SK-N-SH (cell line): ENCODE measurements around the gene TRIP11. TPM values are rescaled to one million over a fixed set of nuclear protein-coding genes. Genes with fewer than 3 reads are reported as not detected.

Experiments
- CTCF ChIA-PET: fragments of 300-600, 350-600 bp; formaldehyde crosslinking; extraction: SDS; loops from one replicate; lab custom pipeline; 2021; lab: Yijun Ruan, JAX
- POLR2A ChIA-PET: fragments of 350-600 bp; sonication (Branson Sonifier 250); formaldehyde crosslinking; extraction: SDS; loops from one replicate; lab custom pipeline; 2020; ENCODE audit warnings: antibody characterized with exemption, inconsistent platforms; lab: Yijun Ruan, JAX
- DNase-seq: peaks from one replicate; pipeline ENCODE4 v3.0.0; 2012
- H2AFZ ChIP-seq: fragments of 200-600 bp; sonication (generic); 2 replicates; pipeline ENCODE4 v1.8.1; 2016; ENCODE audit warnings: antibody characterized with exemption, mild to moderate bottlenecking, low read depth
- H3F3A ChIP-seq: fragments of 200-600 bp; sonication (generic); replicated peaks from 2 replicates; pipeline ENCODE3; 2016; ENCODE audit warnings: antibody characterized with exemption, mild to moderate bottlenecking; ENCODE audit not compliant: insufficient read depth
- H3K27ac ChIP-seq, 2 experiments: fragments of 200-500 bp in 1 of 2; fragments of 200-600 bp in 1 of 2; sonication (Bioruptor generic) in 1 of 2; sonication (generic), shearing (Covaris generic) in 1 of 2; 2 replicates each; pipeline versions ENCODE4 v1.5.1 to v1.6.1; 2014 to 2016; ENCODE audit warnings: low read depth in 2 of 2, inconsistent platforms in 1 of 2, low read length in 1 of 2, mild to moderate bottlenecking in 1 of 2, mixed read lengths in 1 of 2
- H3K27me3 ChIP-seq: fragments of 200-600 bp; sonication (generic), shearing (Covaris generic); 2 replicates; pipeline ENCODE4 v1.6.1; 2016; ENCODE audit warnings: mixed run types; ENCODE audit not compliant: insufficient read depth
- H3K36me3 ChIP-seq, 2 experiments: fragments of 200-500 bp in 1 of 2; fragments of 200-600 bp in 1 of 2; sonication (Bioruptor generic) in 1 of 2; sonication (generic) in 1 of 2; replicated peaks in 1 of 2; 2 replicates each; pipeline versions ENCODE3 to v1.5.1; 2014 to 2016; ENCODE audit warnings: low read length in 1 of 2, mild to moderate bottlenecking in 1 of 2; ENCODE audit not compliant: insufficient read depth in 2 of 2, control insufficient read depth in 1 of 2
- H3K4me1 ChIP-seq, 2 experiments: fragments of 200-500 bp in 1 of 2; fragments of 200-600 bp in 1 of 2; sonication (Bioruptor generic) in 1 of 2; sonication (generic), shearing (Covaris generic) in 1 of 2; 2 replicates each; pipeline versions ENCODE4 v1.5.1 to v1.6.1; 2014 to 2016; ENCODE audit warnings: low read depth in 1 of 2, low read length in 1 of 2, mixed run types in 1 of 2; ENCODE audit not compliant: insufficient read depth in 2 of 2, control insufficient read depth in 1 of 2
- H3K4me2 ChIP-seq: fragments of 200-600 bp; sonication (generic), shearing (Covaris generic); 2 replicates; pipeline ENCODE4 v1.6.1; 2017; ENCODE audit warnings: mixed run types
- H3K4me3 ChIP-seq, 2 experiments: fragments of 200-500 bp in 1 of 2; fragments of 200-600 bp in 1 of 2; sonication (Bioruptor generic) in 1 of 2; sonication (generic), shearing (Covaris generic) in 1 of 2; 2 replicates each; pipeline versions ENCODE4 v1.5.1 to v1.8.1; 2014 to 2016; ENCODE audit warnings: low read depth in 2 of 2, inconsistent platforms in 1 of 2, low read length in 1 of 2, mild to moderate bottlenecking in 1 of 2, mixed read lengths in 1 of 2, moderate library complexity in 1 of 2
- H3K79me2 ChIP-seq: fragments of 200-600 bp; sonication (generic); 2 replicates; pipeline ENCODE4 v1.8.1; 2017; ENCODE audit warnings: mild to moderate bottlenecking; ENCODE audit not compliant: insufficient read depth
- H3K9ac ChIP-seq: fragments of 200-600 bp; sonication (generic); 2 replicates; pipeline ENCODE4 v1.6.1; 2017; ENCODE audit warnings: mixed run types
- H3K9me2 ChIP-seq: fragments of 200-600 bp; sonication (generic); 2 replicates; pipeline ENCODE4 v1.6.1; 2017; ENCODE audit warnings: mixed run types
- H3K9me3 ChIP-seq: fragments of 200-600 bp; sonication (generic); 2 replicates; pipeline ENCODE4 v1.6.1; 2017; ENCODE audit warnings: mixed run types, mild to moderate bottlenecking, moderate library complexity
- H4K20me1 ChIP-seq: fragments of 200-600 bp; sonication (generic); 2 replicates; pipeline ENCODE4 v1.6.1; 2017; ENCODE audit warnings: mild to moderate bottlenecking, mixed run types; ENCODE audit not compliant: insufficient read depth
- CHD2 ChIP-seq: fragments of 150-350 bp; IDR thresholded peaks from 2 replicates; pipeline ENCODE4 v1.6.1; 2018; ENCODE audit warnings: low read length; ENCODE audit not compliant: partially characterized antibody
- CTCF ChIP-seq: fragments of 200-600 bp; sonication (generic); IDR thresholded peaks from 2 replicates; pipeline ENCODE4 v1.6.1; 2017; ENCODE audit warnings: antibody characterized with exemption, mild to moderate bottlenecking, moderate library complexity
- EP300 ChIP-seq, 2 experiments: IDR thresholded peaks; 2 replicates each; pipeline versions ENCODE4 v1.4.0 to v1.6.1; 2012; ENCODE audit warnings: borderline replicate concordance in 1 of 2, low read depth in 1 of 2, low read length in 1 of 2
- FOSL2 ChIP-seq: IDR thresholded peaks from 2 replicates; pipeline ENCODE4 v1.4.0; 2012; ENCODE audit warnings: low read depth, mild to moderate bottlenecking, moderate library complexity, borderline replicate concordance
- FOXJ3 ChIP-seq: sonication (generic); formaldehyde crosslinking; IDR thresholded peaks from 2 replicates; pipeline ENCODE4 v1.5.1; 2020; ENCODE audit warnings: mild to moderate bottlenecking, missing genetic modification reagents
- FOXM1 ChIP-seq: IDR thresholded peaks from 2 replicates; pipeline ENCODE4 v1.4.0; 2012; ENCODE audit warnings: low read depth, mild to moderate bottlenecking
- MAX ChIP-seq: IDR thresholded peaks from 2 replicates; pipeline ENCODE4 v1.4.0; 2012; ENCODE audit warnings: low read depth
- NFIC ChIP-seq: IDR thresholded peaks from 2 replicates; pipeline ENCODE4 v1.4.0; 2012; ENCODE audit warnings: borderline replicate concordance
- NRF1 ChIP-seq: IDR thresholded peaks from 2 replicates; pipeline ENCODE4 v1.6.1; 2012; ENCODE audit warnings: low read depth, mild to moderate bottlenecking, low read length
- PBX3 ChIP-seq: IDR thresholded peaks from 2 replicates; pipeline ENCODE4; 2012
- POLR2AphosphoS5 ChIP-seq: IDR thresholded peaks from 2 replicates; pipeline ENCODE4 v1.6.1; 2012; ENCODE audit warnings: low read depth, low read length
- REST ChIP-seq: IDR thresholded peaks from 2 replicates; pipeline ENCODE4 v1.6.1; 2012; ENCODE audit warnings: mild to moderate bottlenecking, low read depth, low read length, moderate library complexity
- SMC3 ChIP-seq: IDR thresholded peaks from 2 replicates; pipeline ENCODE4 v1.6.1; 2012; ENCODE audit warnings: low read depth, low read length, improper control_type of control experiment
- TAF1 ChIP-seq: IDR thresholded peaks from 2 replicates; pipeline ENCODE4 v1.6.1; 2012; ENCODE audit warnings: low read depth, mild to moderate bottlenecking, low read length, moderate library complexity, borderline replicate concordance
- USF1 ChIP-seq: IDR thresholded peaks from 2 replicates; pipeline ENCODE4 v1.4.0; 2012; ENCODE audit warnings: low read depth, borderline replicate concordance
- ZBTB33 ChIP-seq: IDR thresholded peaks from 2 replicates; pipeline ENCODE4 v1.4.0; 2012; ENCODE audit warnings: low read depth, borderline replicate concordance
- WGBS: methylation state at CpG from one replicate; pipeline ENCODE4 v1.1.6; 2017; ENCODE audit warnings: low lambda C conversion rate; 5-methylcytosine and 5-hydroxymethylcytosine counted together
- polyA plus RNA-seq, 3 experiments: library from polyadenylated mRNA; depleted of rRNA; stranded (reverse); fragments of >200 nt; gene quantifications; 2 replicates each; pipeline ENCODE4 v1.2.3, GENCODE V29; 2012

The TRIP11 gene
- polyA plus RNA-seq, 1 of the 3 experiments (the other 2 are of a cell fraction), result 4.6 TPM

- no peak for TF ChIP-seq CTCF
- TF ChIP-seq USF1, result no peak
- TF ChIP-seq POLR2AphosphoS5, result no peak
- no peak for TF ChIP-seq MAX
- TF ChIP-seq SMC3, result no peak
- TF ChIP-seq, all 33 proteins: peak for 0
These were observed 5.8 kb downstream of the TRIP11 start (continued) for GRCh38 chr14:92033906-92034687.

- 92% methylated on average over 1 of the region's 1 CpG for WGBS
- peaks cover 64% of the 10 kb centered on the region for H3K79me2 ChIP-seq
- H4K20me1 ChIP-seq, result peaks cover 28% of the 10 kb centered on the region
- no peak overlapping the region for H3K9ac ChIP-seq
- ChIA-PET CTCF (interaction anchor here (0.9 kb wide), 1 partner anchor 36 kb away, joined by 3 read pairs; no protein-coding TSS in a partner anchor), POLR2A (no interaction called here)
- H3K4me3 ChIP-seq, result no peak overlapping the region
- H3K9me2 ChIP-seq, result no peaks in the 10 kb centered on the region
- H3K27me3 ChIP-seq, result no peaks in the 10 kb centered on the region
- no peak overlapping the region for H3K27ac ChIP-seq
- no peak for DNase-seq
- no peak overlapping the region for H3K4me2 ChIP-seq
- no peaks in the 10 kb centered on the region for H3F3A ChIP-seq
- peaks cover 5 to 7% of the 10 kb centered on the region in 2 experiments; a peak in 3 of 4 replicates for H3K4me1 ChIP-seq
- no peak overlapping the region for H2AFZ ChIP-seq
- H3K36me3 ChIP-seq, result peaks cover 0 to 39% of the 10 kb centered on the region in 2 experiments
- no peaks in the 10 kb centered on the region for H3K9me3 ChIP-seq
- TF ChIP-seq CHD2 (no peak), TAF1 (no peak), FOSL2 (no peak), REST (no peak), SMC3 (no peak), CTCF (no peak), FOXM1 (no peak), NRF1 (no peak), MAX (no peak), NFIC (no peak), FOXJ3 (no peak), PBX3 (no peak), EP300 (IDR thresholded peaks at IDR 0.05; ENCODE audit: borderline replicate concordance in 1 of 2, low read depth in 1 of 2, low read length in 1 of 2) (no peak), ZBTB33 (no peak)
These were observed 6.4 kb downstream of the TRIP11 start for GRCh38 chr14:92033433-92033832.
